NCI-H2196 (cell line): Measurements from ENCODE around the gene ATE1.
"Not testable (repeated sequence)": the region's sequence is repeated elsewhere in the genome, so short reads cannot be mapped to it uniquely, and the experiment has no call there.

ENCODE experiments used
- DNase-seq: peaks from one replicate; lab custom pipeline; 2025; ENCODE audit not compliant: unreplicated experiment; lab: John Stamatoyannopoulos, UW

Gene ATE1

DNA sequence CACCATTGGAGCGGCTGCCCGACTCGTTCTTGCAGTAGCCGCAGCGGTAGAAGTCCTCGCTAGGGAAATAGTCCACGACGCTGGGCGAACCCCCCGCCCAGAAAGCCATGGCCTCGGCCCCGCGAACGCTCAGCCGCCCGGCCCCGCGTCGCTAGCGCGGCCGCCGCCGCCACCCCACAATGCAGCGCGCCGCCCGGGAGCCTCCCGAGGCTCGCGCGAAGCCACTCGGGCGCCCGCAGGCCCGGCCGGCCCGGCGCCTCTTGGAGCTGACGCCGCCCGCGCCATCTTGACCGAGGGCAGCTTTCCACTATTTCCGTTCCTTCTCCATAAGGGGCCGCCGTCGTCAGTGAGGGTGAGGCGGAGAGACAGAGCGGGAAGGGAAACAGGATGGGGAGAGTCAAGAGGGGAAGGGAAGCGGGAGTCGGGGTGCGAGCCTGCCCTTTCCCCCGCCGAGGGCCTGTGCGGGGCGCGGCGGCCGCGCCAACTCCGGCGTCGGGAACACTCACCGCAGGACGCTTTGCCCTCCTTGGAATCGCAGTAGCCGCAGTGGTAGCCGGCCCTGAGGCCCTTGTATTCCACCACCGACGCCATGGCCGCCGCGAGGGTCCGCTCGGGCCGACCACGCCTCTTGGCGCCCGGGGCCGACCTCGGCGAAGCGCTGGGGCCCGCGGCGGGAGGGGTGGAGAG is at the start of gene ATE1:
TSS of gene ATE1 (minus strand) at position 191 of the 687 bp plus-strand sequence. CDS start at position 109, 82 bp downstream.
- DNase-seq, result peak; percentile 79

DNA sequence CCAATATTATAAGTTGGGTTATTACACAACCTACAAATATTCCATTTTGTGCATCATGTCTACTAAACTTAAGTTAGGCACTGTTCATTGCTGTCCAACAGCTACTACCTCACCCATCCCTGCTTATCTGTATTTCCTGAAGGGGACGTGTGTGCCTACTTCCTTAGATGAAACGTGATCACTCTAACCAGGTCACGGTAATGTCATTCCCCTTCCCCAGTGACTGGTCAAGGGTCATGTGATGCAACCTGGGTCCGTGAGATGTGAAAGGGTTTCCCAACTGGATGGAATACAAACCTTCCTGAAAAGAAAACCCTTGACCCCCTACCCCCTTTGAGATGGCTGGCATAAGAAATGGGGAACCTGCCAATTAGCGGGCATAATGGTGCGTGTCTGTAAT is 48.8 kb upstream of the ATE1 start:
- no peak for DNase-seq

DNA sequence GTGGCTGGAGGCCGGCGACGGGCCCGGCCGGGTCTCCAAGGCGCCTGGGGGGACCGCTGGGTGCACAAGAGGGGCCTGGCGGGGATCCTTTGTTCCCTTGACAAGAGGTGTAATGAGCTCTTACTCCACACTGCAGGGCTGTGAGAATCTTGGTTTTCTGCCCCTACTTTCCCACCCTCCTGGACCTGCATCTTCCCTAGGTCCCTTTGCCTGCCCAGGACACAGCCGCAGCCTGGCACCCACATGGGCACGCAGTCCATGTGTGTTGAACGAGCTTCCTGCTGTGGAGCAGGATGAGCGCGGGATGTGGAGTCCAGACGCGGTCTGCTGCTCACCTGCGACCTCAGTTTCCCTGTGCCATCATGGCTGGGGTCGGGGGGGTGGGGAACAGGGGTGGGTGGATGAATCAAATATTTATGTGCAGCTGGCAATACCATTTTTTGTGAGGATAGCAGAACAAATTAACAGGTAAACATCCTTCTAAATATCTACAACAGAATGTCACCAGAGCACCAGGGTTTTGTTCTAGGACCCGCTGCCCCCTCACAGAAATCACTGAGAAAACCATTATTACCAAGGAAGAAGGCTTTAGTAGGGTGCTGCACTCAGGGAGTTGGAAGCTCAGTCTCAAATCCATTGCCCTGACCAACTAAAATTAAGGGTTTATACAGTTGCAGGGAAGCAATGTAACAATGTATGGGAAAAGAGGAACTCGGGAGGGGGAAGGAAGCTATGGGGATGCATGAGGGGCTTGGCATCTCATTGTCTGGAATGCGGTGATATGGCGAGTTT is 47.7 kb upstream of the ATE1 start:
- DNase-seq, result no peak

DNA sequence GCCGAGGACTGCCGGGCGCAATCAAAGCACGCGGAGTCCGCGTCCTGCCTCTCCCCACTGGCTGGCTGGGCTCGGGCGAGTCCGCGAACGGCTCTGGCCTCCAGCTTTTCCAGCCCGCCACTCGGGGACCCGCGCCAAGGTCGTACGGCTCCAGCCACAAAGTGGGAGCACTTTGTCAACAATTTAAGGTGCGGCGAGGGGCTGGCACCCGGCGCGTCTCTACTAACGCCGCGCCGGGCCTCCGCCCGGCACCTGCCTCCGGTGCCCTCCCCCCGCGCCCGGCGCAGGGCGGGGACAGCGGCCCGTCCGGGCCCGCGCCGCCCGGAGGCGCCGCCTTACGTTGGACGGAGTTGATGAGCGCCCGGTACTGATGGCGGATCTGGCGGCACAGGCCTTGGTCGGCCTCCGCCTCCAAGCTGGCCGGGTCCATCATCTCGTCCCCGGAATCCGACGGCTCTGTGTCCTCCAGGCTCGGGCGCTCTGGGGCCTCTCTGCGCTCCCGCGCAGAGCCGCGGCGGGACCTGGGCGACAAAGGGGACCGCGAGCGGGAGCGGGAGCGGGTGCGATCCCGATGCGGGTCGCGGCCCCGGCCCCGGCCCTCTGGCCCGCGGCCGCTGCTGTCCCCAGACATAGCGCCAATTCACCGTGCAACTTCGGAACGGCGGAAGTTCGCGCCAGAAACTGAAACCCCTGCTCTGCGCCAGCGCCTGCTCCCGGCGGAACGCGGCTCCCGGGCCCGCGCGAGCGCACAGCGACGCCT is 46.9 kb upstream of the ATE1 start, which contains the start of gene NSMCE4A:
TSS of gene NSMCE4A (minus strand) at position 683 of the 760 bp plus-strand sequence. CDS start at position 631, 52 bp downstream.
- DNase-seq, result peak; percentile 55

DNA sequence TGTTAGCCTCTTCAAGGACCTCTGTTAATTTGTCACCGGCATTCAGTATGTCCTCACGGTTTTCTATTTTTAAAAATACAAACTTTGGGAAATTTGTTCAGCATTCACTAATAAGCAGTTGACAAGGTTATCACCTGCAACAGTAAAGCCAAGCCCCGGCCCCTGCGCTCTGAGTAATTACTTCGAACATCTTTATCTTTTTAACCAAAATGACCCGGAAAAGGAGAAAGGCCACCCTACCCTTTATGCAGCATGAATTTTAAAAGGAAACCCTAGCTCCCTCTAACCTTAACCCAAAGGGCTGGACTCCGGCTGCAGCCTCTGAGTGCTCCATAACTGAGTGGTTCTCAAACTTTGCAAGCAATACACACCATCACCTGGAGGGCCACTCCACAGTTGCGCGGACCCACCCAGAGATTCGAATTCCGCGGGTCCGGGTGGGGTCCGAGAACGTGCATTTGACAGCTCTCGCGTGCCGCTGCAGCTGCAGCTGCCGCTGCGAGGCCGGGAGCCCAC is 46.2 kb upstream of the ATE1 start:
- no peak for DNase-seq

DNA sequence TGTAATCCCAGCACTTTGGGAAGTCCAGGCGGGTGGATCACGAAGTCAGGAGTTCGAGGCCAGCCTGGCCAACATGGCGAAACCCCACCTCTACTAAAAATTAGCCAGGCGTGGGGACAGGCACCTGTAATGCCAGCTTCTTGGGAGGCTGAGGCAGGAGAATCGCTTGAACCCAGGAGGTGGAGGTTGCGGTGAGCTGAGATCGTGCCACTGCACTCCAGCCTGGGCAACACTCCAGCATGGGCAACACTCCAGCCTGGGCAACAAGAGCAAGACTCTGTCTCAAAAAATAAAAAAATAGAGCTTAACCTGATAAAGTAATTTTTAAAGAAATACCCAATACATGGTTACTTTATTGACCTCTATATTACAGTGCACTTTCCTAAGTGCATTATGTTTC is 41.3 kb upstream of the ATE1 start:
- not testable (repeated sequence) for DNase-seq

DNA sequence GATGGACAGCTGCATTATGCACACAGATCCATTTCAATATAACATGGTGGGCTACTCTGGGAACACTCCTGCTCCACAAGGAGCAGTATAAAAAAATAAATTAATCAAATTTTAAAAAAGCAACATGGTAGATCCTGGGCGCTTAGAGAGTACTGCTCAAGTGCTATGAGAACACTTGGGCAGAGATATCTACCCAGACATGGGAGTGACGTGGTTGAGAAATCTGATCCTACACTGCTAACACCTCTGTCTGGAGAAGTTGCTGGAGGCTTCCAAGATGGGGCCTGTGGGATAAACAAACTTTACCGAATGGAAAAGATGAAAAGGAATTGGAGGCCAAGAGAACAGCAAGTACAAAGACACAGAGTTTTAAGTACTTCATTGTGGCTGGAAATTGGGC is 38.2 kb upstream of the ATE1 start:
- DNase-seq, result no peak

DNA sequence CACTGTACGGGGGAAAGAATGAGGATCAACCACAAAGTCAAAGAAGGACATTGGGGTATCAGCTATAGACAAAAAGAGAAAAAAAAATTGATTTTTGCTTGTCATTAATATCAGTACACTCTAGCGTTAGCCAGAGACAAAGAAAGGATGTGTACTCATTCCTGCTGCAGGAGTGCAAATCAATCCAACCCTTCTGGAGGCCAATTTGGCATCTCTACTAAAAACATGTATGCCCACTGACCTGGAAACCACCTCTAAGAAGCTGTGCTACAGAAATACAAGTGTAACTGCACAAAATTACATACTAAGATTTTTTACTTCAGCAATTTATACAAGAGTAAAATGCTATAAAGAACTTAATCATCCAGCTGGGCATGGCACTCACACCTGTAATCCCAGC is 33.6 kb upstream of the ATE1 start:
- no peak for DNase-seq

DNA sequence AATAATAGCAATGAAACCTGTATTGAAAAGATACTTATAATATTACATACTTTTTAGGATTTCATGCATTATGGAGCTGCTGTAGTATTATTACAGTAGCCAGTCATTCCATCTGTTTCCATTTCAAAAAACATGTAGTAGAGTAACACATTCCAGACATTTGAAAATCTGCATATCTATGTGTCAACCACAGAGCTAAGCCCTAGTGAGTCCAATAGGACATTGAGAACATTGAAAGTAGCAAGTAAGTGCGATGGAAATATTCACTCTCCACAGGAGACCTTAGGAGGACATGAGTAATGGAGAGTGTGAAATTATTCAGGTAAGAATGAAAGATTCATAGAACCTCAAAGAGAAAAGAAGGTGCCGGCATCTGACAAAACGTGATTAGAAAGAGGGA is 31.8 kb upstream of the ATE1 start:
- DNase-seq, result no peak

DNA sequence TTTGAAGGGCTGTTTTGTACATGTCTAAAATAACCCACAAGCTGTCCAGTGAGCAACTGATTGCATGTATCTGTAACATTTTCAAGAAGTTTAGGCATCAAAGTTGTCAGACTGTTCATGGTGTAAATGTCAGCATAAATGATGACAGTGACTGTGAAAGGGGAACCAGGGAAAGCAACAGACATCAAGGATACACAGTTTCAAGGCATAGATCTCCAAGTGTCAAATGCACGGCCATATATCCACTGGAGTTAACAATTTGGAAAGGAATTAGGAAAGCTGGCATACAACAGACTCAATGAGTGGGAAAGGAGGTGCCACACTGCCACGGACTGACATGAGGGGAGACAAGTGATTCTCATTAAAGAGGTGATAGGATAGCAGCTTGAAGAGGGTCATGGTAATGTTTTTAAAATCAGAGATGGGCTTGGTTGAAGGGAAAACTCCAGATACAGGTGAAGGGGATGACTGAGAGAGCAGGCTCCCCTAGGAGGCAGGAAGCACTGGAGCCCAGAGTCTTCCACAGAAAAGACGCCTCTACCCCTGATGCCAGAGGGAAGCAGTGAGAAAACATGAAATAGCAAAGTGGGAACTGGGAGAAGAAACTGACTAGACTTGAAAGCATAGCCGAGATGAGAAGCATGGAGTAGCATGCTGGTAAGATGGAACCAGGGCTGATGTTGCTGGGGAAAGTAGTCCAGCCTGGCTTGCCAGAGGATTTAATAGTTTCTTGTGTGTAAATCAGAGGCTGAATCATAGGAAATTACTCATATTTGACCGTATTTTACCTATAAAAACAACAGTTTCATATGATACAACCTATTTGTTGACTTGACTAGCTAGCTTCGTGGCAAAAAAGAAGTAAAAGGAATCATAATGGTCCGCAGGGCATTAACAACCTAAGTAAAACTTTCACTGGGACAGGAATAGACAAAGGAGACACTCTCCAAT is 28.6 kb upstream of the ATE1 start:
- DNase-seq, result no peak

DNA sequence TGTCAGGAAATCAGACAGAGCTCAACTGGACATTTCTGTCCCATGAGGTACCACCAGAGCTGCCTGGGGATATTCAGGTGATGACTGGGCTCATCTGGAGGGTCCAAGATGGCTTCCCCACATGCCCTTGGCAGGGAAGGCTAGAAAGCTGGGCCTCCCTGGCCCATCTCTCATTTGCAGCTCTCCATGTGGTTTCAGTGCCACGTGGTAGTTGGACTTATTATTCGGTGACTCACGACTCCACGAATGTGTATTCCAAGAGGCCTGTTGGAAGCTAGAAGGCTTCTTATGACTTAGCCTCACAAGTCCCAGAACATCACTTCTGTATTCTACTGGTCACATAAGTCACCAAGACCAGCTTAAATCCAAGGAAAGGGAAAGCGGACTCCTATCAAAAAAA is 24.4 kb upstream of the ATE1 start:
- DNase-seq, result no peak

DNA sequence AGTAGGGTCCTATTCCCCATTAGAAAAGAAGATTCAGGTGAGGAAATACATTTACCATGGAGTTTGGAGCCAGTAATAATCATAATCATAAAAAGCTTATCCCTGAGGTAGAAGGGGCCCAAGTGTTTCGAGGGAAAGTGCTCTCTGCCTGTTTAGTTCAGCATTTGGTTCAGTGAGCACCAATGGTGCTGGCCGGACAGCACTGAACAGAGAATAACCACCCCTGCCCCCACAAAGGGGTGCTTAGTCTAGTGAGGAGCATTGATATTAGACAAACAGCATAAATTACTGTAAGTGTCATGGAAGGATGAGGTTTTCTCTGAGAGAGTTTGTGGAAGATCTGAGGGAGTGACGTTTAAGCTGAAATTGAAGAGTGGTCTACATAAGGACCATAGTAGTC is 21.6 kb upstream of the ATE1 start:
- no peak for DNase-seq

DNA sequence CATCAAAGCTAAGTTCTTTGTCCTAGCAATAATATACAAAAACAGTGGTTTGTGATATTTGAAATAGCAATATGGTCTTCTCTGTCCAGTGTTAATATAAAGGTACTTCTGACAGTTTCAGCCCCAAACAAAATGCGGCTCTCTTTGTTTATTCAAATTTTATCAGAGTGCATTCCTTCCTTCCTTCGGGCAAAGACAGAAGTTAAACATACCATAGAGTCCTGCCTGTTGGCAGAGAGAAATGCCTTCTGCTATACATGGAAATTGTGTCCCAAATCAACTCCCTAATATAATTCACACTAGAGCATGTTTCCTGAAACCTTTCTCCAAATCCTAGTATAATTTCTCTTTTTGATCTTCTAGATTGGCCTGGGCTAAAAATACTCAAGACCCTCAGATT is 21.2 kb upstream of the ATE1 start:
- DNase-seq, result no peak

DNA sequence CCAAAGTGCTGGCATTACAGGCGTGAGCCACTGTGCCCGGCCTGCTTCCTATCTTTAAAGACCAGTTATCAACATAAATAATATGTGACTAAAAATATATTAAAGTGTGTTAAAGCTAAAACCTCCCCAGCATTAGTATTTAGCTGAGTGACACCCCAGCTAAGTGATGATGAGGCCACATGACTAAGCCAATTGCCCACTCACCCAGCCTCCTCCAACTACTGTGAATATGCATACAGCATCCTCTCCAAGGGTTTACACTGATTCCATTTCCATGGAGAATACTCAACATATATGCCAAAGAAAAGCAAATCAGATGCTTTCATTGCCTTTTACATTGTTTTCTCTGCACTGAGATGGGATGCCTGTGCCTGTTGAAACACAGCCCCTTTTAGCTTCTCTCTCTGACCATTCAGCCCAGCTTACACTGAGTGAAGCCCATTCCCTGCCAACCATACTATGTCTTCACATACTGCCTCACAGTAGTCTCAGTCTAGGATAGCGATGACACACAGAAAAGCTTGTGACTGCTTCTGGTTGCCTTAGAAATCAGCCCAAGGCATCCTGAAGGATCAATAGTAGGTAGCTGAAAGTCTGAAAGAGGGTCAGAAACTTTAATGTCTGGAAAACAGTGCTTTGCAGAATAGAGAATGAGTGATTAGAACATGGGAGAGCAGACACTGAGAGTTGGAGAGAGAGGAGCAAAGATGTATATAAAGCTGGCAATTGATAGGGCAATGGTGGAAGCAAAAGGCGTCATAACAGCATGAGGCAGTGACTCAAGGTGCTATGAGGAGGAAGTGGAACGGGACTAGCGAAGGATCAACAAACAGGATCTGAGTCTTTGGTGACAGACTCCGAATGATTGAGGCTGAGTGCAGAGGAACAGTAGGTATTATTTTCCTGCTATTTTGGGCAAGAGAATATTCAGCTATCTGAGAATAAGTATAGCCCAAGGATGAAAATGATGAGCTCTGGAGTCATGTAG is 19.8 kb upstream of the ATE1 start:
- no peak for DNase-seq

DNA sequence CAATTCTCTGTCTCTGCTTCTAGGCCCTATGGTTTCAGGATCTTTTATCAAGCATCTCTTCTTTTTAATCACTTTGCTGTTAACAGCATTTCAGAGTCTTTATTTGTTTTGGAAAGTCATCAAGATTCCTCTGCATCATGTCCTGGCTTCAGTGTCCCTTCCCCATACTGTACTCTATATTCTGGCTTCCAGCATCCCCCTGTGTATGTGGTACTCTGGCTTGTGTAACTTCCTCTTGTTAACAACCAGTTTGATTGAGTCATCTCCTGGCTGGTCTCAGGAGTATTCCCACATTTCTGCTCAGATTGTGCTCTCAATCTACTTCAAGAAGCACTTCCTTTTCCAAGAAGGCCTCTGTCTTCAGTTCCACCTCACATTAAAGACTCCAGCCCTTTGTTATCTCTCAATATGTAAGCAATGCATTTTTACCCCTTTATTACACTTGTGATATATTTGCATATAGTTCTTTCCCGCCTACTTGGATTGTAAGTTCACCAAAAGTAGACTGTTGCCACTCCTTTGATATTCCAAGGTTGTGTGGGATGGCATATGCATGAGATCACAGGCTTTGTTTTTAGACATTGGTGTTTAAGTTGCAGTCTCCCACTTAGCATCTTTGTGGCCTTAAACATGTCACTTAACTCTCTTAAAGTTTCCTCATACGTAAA is 15.1 kb upstream of the ATE1 start:
- DNase-seq, result no peak

DNA sequence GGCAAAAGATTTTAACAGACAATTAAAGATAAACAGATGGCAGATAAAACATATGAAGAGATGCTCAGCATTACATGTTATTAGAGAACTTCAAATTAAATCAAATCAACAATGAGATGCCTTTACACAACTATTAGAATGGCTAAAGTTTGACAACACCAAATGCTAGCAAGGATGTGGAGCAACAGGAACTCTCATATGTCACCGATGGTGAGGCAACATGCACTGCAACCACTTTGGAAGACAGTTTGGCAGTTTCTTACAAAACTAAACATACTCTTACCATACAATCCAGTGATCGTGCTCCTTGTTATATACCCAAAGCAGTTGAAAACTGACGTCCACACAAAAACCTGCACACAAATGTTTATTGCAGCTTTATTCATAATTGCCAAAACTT is 13.7 kb upstream of the ATE1 start:
- DNase-seq, result no peak

DNA sequence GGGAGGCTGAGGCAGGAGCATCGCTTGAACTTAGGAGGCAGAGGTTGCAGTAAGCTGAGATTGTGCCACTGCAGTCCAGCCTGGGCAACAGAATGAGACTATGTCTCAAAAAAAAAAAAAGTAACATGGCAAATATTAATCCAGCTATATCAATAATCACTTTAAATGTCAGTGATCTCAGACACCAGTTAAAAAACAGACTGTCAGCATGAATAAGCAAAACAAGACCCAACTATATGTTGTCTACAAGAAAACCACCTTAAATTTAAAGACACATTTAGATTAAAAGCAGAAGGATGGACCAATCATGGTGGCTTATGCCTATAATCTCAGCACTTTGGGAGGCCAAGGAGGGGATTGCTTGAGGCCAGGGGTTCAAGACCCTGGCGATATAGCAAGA is 8.5 kb upstream of the ATE1 start:
- no peak for DNase-seq

DNA sequence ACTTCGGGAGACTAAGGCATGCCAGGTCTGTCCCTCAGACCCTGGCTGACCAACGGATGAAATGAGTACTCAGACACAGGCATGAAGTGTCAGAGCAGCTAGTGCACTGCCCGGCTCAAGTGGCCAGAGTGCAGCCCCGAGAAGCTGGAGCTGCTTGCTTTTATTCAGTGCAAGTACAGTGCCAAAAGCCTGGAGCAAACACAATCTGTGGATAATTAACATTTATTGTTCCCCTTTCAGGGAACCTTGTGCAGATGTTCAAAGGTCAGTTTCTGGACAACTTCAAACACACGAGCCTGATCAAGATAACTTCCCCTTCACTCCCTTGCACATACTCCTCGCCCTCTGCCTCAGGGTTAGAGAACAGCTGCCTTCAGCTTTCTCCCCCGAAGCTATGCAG is 7.9 kb upstream of the ATE1 start:
- no peak for DNase-seq
